Middle frontal gyrus (tissue), 1 donor: ENCODE measurements around the gene RPL35A.

Source experiments
- DNase-seq: peaks from one replicate; pipeline ENCODE4 v3.0.0-alpha.2; 2015; ENCODE audit warnings: low spot score; ENCODE audit errors: extremely low spot score

The RPL35A gene

GRCh38 chr3:197996855-197997254, 46.9 kb downstream of the RPL35A start:
- DNase-seq, result no peak

- no peak for DNase-seq
Measured at GRCh38 chr3:197997936-197998335, 47.9 kb downstream of the RPL35A start.
